K562 (cell line): ENCODE results near the gene MTCH2. TPM values are rescaled to one million over a fixed set of nuclear protein-coding genes. Genes with fewer than 3 reads are reported as not detected.

ENCODE experiments used
- C11orf30 ChIP-seq: fragments of 450-650 bp; IDR thresholded peaks from 2 replicates; pipeline ENCODE4 v1.6.1; 2016; ENCODE audit warnings: low read depth, mild to moderate bottlenecking
- CCNT2 ChIP-seq: IDR thresholded peaks from 2 replicates; pipeline ENCODE4 v1.6.1; 2011; ENCODE audit warnings: borderline replicate concordance, low read depth, mild to moderate bottlenecking, moderate library complexity, mixed read lengths, low read length; ENCODE audit not compliant: insufficient read length; ENCODE audit errors: extremely low read depth
- CHD2 ChIP-seq: IDR thresholded peaks from 2 replicates; pipeline ENCODE4 v1.6.1; 2011; ENCODE audit warnings: low read depth, low read length
- CXXC5 ChIP-seq: fragments of 250-450 bp; sonication (Bioruptor Pico); IDR thresholded peaks from 2 replicates; pipeline ENCODE4 v1.8.0; 2022; ENCODE audit warnings: inconsistent platforms, mild to moderate bottlenecking, moderate library complexity
- JUND ChIP-seq, 2 experiments: IDR thresholded peaks; 2 replicates in 1 of 2; 3 replicates in 1 of 2; pipeline ENCODE4 v1.6.1; 2011; ENCODE audit warnings: borderline replicate concordance in 2 of 2, low read depth in 2 of 2, low read length in 2 of 2, improper control_type of control experiment in 1 of 2, missing biosample characterization in 1 of 2, missing genetic modification characterization in 1 of 2, missing genetic modification reagents in 1 of 2
- L3MBTL2 ChIP-seq: fragments of 450-650 bp; IDR thresholded peaks from 2 replicates; pipeline ENCODE4 v1.6.1; 2016; ENCODE audit warnings: mild to moderate bottlenecking, moderate library complexity
- NFIC ChIP-seq: fragments of 450-650 bp; IDR thresholded peaks from 2 replicates; pipeline ENCODE4 v1.6.1; 2017; ENCODE audit warnings: mild to moderate bottlenecking, inconsistent platforms
- NFXL1 ChIP-seq: fragments of 450-650 bp; formaldehyde crosslinking; IDR thresholded peaks from 2 replicates; pipeline ENCODE4 v1.4.0; 2021; ENCODE audit warnings: mild to moderate bottlenecking
- RB1 ChIP-seq: fragments of 450-650 bp; IDR thresholded peaks from 2 replicates; pipeline ENCODE4 v1.6.1; 2017; ENCODE audit warnings: low read depth, mild to moderate bottlenecking
- STAT5B ChIP-seq: fragments of 250-450 bp; sonication (Bioruptor Pico); IDR thresholded peaks from 2 replicates; pipeline ENCODE4 v1.8.0; 2021; ENCODE audit warnings: mild to moderate bottlenecking, inconsistent platforms
- XRCC4 ChIP-seq: IDR thresholded peaks from one replicate; pipeline ENCODE4 v1.6.1; 2011; ENCODE audit not compliant: insufficient read depth, insufficient read length; ENCODE audit errors: extremely low read depth
- ZNF24 ChIP-seq: fragments of 450-650 bp; IDR thresholded peaks from 2 replicates; pipeline ENCODE4 v1.6.1; 2016
- ZNF263 ChIP-seq: sonication (generic); formaldehyde crosslinking; IDR thresholded peaks from 2 replicates; pipeline ENCODE4 v1.8.0; 2022; ENCODE audit warnings: mild to moderate bottlenecking, missing genetic modification reagents, borderline replicate concordance
- polyA plus RNA-seq, 8 experiments: library from polyadenylated mRNA; depleted of rRNA in 4 of 8; stranded (reverse) in 5 of 8; unstranded in 3 of 8; fragments of >200 nt; fragmentation: Nextera tagmentation in 2 of 8; fragmentation: Illumina TruSeq in 1 of 8; extraction: Ambion mirVana in 2 of 8; extraction: Trizol in 1 of 8; gene quantifications; 2 replicates each; pipeline versions ENCODE4 v1.2.1 to v1.2.3, GENCODE V29; 2011 to 2014; ENCODE audit warnings: inconsistent platforms in 1 of 8, missing spikeins in 1 of 8
- total RNA-seq, 7 experiments: library from RNA; depleted of rRNA in 6 of 7; stranded (reverse); fragments of >200 nt in 6 of 7; fragmentation: Illumina TruSeq in 2 of 7; extraction: Trizol in 2 of 7; gene quantifications; 2 replicates each; pipeline versions ENCODE4 v1.2.1 to v1.2.3, GENCODE V29; 2011 to 2021; ENCODE audit warnings: low replicate concordance in 1 of 7
- TF ChIP-seq, protein P1 (sequence below), 2 experiments: IDR thresholded peaks in 1 of 2; conservative IDR thresholded peaks in 1 of 2; 2 replicates each; pipeline ENCODE4 v1.6.1; 2016; ENCODE audit warnings: low read depth in 2 of 2, mild to moderate bottlenecking in 1 of 2, missing compliant biosample characterization in 1 of 2, missing genetic modification characterization in 1 of 2, moderate library complexity in 1 of 2
- TF ChIP-seq, protein P2 (sequence below): fragments of 250-450 bp; sonication (Bioruptor Pico); IDR thresholded peaks from 2 replicates; pipeline ENCODE4 v1.5.0; 2020; ENCODE audit warnings: mild to moderate bottlenecking, borderline replicate concordance
- TF ChIP-seq, protein P3 (sequence below), 2 experiments: fragments of 450-650 bp; IDR thresholded peaks; 2 replicates each; pipeline ENCODE4 v1.6.1; 2016
- TF ChIP-seq, protein P4 (sequence below): fragments of 450-650 bp; IDR thresholded peaks from 2 replicates; pipeline ENCODE4 v1.7.1; 2018; ENCODE audit warnings: mild to moderate bottlenecking, low read depth; ENCODE audit not compliant: partially characterized antibody

Gene MTCH2
- total and polyA plus RNA-seq, 9 of the 15 experiments (the other 6 are each of a cell fraction or from before 2014, with no cell fraction given) = 95.4 to 620 (median 198) TPM

DNA sequence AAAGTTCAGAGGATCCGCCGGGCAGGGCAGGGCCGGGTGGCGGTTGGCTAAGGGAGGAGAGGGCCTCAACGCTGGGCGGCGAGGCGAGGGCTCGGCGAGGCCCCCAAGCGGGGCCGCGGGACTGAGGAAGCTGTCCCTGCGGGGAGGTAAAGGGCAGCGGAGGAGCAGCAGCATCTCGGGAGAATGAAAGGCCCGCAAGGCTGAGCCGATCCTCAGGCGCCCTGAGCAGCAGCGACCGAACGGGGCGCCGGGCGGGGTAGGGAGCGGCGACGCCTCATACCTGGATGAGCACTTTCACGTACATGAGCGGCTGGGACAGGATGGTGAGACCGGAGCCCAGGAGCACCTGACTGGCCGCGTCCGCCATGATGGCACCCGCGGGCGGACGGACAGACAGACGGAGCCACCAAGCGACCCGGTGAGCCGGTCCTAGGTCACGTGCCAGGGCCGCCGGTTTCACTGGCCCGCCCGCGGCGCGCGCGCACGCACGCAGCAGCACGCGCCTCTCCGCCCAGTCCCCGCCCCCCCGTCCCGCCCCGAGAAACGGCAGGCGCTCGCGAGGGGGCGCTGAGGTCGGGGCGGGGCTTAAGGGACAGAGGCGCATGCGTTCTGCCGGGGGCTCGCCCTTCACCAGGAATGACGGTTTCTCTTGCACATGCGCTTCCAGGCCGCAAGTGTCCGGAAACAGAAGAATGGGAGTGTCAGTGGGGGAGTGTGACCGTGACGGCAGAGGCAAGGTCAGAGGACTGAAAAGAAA lies at the start of gene MTCH2 (continued):
- TF ChIP-seq, protein P1, sequence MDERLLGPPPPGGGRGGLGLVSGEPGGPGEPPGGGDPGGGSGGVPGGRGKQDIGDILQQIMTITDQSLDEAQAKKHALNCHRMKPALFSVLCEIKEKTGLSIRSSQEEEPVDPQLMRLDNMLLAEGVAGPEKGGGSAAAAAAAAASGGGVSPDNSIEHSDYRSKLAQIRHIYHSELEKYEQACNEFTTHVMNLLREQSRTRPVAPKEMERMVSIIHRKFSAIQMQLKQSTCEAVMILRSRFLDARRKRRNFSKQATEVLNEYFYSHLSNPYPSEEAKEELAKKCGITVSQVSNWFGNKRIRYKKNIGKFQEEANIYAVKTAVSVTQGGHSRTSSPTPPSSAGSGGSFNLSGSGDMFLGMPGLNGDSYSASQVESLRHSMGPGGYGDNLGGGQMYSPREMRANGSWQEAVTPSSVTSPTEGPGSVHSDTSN (CRISPR knock-in tag; IDR thresholded peaks at IDR 0.05; ENCODE audit: low read depth) = no peak
- TF ChIP-seq, protein P1 (tag; conservative IDR thresholded peaks at IDR 0.05; ENCODE audit: low read depth) = no peak
- TF ChIP-seq XRCC4 = no peak
- peak; percentile 96 for TF ChIP-seq L3MBTL2
- TF ChIP-seq JUND (IDR thresholded peaks at IDR 0.05; ENCODE audit: borderline replicate concordance, low read depth, low read length) = no peak; the same call in 1 of the 2 replicates
- peak; percentile 35; the same call in 1 of the 3 replicates for TF ChIP-seq JUND (tag; IDR thresholded peaks at IDR 0.05; ENCODE audit: borderline replicate concordance, low read depth, low read length)
- TF ChIP-seq NFIC = peak; percentile 27
- peak; percentile 91 for TF ChIP-seq CHD2
- TF ChIP-seq, protein P2, sequence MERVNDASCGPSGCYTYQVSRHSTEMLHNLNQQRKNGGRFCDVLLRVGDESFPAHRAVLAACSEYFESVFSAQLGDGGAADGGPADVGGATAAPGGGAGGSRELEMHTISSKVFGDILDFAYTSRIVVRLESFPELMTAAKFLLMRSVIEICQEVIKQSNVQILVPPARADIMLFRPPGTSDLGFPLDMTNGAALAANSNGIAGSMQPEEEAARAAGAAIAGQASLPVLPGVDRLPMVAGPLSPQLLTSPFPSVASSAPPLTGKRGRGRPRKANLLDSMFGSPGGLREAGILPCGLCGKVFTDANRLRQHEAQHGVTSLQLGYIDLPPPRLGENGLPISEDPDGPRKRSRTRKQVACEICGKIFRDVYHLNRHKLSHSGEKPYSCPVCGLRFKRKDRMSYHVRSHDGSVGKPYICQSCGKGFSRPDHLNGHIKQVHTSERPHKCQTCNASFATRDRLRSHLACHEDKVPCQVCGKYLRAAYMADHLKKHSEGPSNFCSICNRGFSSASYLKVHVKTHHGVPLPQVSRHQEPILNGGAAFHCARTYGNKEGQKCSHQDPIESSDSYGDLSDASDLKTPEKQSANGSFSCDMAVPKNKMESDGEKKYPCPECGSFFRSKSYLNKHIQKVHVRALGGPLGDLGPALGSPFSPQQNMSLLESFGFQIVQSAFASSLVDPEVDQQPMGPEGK = no peak
- TF ChIP-seq RB1 = peak; percentile 93
- TF ChIP-seq CCNT2 = peak; percentile 92
- TF ChIP-seq ZNF263 = peak; percentile 47; the same call in 1 of the 2 replicates
- no peak for TF ChIP-seq STAT5B (CRISPR knock-in tag)
- TF ChIP-seq, protein P3, sequence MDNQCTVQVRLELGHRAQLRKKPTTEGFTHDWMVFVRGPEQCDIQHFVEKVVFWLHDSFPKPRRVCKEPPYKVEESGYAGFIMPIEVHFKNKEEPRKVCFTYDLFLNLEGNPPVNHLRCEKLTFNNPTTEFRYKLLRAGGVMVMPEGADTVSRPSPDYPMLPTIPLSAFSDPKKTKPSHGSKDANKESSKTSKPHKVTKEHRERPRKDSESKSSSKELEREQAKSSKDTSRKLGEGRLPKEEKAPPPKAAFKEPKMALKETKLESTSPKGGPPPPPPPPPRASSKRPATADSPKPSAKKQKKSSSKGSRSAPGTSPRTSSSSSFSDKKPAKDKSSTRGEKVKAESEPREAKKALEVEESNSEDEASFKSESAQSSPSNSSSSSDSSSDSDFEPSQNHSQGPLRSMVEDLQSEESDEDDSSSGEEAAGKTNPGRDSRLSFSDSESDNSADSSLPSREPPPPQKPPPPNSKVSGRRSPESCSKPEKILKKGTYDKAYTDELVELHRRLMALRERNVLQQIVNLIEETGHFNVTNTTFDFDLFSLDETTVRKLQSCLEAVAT (IDR thresholded peaks at IDR 0.05) = peak in 1 of 2 experiments; percentile 51; a peak in 1 of 4 replicates
- TF ChIP-seq, protein P4, sequence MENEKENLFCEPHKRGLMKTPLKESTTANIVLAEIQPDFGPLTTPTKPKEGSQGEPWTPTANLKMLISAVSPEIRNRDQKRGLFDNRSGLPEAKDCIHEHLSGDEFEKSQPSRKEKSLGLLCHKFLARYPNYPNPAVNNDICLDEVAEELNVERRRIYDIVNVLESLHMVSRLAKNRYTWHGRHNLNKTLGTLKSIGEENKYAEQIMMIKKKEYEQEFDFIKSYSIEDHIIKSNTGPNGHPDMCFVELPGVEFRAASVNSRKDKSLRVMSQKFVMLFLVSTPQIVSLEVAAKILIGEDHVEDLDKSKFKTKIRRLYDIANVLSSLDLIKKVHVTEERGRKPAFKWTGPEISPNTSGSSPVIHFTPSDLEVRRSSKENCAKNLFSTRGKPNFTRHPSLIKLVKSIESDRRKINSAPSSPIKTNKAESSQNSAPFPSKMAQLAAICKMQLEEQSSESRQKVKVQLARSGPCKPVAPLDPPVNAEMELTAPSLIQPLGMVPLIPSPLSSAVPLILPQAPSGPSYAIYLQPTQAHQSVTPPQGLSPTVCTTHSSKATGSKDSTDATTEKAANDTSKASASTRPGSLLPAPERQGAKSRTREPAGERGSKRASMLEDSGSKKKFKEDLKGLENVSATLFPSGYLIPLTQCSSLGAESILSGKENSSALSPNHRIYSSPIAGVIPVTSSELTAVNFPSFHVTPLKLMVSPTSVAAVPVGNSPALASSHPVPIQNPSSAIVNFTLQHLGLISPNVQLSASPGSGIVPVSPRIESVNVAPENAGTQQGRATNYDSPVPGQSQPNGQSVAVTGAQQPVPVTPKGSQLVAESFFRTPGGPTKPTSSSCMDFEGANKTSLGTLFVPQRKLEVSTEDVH = peak; percentile 31
- peak; percentile 50 for TF ChIP-seq C11orf30
- peak; percentile 99 for TF ChIP-seq CXXC5 (CRISPR knock-in tag)
- TF ChIP-seq NFXL1 (CRISPR knock-in tag) = no peak
- 0 out of 2 replicates have a peak, but pooled peaks have one; percentile 10 for TF ChIP-seq ZNF24
